Glomerular endothelial cell (primary cell): ENCODE measurements around the gene SPI1. TPM values are rescaled to one million over a fixed set of nuclear protein-coding genes. Genes with fewer than 3 reads are reported as not detected.

Experiments used
- DNase-seq: peaks from one replicate; pipeline ENCODE4 v3.0.0-alpha.2; 2011; ENCODE audit warnings: low read depth, low spot score; ENCODE audit errors: extremely low read depth
- total RNA-seq: library from RNA; depleted of rRNA; stranded (reverse); fragments of >200 nt; gene quantifications from 2 replicates; pipeline ENCODE4 v1.2.3, GENCODE V29; 2015

SPI1 gene
- total RNA-seq, 1 donor from 2014 or later, result not detected

- DNase-seq, result no peak
Measured at GRCh38 chr11:47389577-47390421, 11.5 kb upstream of the SPI1 start.

GRCh38 chr11:47388697-47389576, 10.6 kb upstream of the SPI1 start:
- DNase-seq, result no peak

GRCh38 chr11:47387944-47388696, 9.8 kb upstream of the SPI1 start:
- no peak for DNase-seq

GRCh38 chr11:47384498-47384897, 6.2 kb upstream of the SPI1 start:
- DNase-seq, result no peak

GRCh38 chr11:47383071-47383470, 4.7 kb upstream of the SPI1 start:
- DNase-seq, result no peak

- no peak for DNase-seq
Measured at GRCh38 chr11:47380078-47380477, 1.7 kb upstream of the SPI1 start.

- DNase-seq, result no peak
Measured at GRCh38 chr11:47379317-47379716, 970 bp upstream of the SPI1 start.

GRCh38 chr11:47378836-47379170, 456 bp upstream of the SPI1 start:
- DNase-seq, result no peak

DNA sequence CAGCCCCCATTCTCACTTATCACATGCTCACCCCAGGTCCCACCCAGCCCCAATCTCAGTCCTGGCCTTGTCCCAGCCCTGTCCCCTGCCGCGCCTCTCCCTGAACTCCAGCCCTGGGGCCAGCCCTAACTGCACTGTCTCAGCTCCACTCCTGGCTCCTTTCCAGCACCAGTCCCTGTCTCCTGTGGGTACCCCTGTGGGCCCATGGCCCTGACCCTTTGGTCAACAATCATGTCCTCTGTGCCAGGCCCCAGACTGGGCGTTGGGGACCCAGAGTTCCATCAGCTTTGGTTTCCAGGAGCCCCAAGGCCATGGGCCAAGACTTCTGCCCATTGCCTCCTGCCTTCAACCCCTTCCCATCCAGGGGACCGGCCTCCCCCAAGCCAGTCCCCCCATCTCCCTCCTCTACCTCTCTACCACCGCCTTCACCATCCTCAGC, 757 bp downstream of the SPI1 start:
- DNase-seq, result no peak

DNA sequence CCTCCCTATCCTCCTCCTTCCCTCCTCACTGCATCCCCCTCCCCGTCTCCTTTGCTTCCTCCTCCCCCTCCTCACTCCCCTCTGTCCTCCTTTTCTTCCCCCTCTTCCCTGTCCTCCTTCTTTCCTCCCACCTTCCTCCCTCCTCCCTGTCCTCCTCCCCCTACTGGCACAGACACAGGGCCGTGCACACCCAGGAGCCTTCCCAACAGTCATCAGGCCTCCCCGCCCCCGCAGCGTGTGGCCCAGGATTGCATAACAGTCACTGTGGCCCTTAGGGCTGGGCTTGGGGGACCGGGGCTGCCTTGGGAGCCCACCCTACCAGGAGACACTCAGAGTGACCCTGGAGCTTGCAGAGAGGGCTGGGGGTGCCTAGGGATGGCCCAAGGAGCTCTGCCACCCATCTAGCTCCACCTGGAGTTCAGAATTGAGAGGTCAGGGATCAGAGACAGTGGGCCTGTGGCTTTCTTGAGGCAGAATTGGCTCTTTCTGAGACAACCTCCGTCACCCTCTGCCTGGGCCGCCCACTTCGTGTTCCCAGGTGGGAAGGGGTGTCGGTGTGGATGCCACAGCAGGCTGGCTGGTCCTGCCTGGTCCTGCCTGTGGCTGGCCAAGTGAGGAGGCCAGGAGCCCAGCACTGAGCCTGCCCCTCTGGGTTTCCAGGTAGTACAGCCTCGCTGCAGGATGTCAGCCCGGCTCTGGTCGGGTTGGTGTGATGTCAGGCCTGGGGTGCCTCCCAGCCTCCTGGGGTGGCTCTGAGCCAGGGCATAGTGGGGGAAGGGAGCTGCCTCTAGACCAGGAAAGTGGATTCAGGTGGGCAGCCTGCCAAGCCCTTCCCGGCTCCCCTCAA, 1.6 kb downstream of the SPI1 start:
- no peak for DNase-seq

DNA sequence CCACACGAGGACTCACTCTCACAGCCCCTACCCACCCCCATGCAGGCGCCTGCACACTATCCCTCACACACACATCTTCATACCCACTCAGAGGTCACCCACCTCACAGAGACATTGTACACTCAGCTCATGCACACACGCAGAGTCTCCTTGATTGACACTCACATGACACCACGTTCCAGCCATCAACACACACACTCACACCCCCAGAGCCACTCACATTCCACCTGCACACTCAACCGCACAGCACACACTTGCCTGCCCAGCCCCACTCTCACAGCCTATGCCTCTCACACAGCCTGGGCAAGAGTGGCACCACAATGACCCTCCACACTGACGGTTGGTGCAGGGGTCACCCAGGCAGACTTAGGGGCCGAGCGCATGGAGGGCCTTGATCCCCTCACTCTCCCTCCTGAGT, 2.2 kb downstream of the SPI1 start:
- DNase-seq, result no peak

DNA sequence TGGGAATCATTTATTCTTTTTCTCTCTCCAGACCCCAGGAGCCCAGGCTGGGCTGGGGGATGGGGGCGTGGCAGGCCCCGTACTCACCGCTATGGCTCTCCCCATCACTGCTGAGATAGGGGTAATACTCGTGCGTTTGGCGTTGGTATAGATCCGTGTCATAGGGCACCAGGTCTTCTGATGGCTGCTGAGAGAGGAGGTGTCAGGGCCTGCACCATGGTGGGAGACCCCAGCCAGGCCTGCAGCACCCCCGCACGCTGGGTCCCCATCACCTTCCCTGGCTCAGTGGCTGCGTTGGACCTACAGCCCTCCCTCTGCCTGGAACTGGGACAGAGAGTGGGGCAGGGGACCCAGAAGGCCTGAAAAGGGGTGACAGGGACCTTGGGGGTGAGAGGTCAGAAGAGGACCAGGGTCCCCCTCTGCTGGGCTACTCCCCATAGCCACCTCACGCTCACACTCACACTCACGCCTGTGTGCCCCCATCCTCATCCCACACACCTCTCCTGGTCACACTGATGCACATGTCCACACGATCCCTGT, 2.7 kb downstream of the SPI1 start:
- no peak for DNase-seq

GRCh38 chr11:47375020-47375419, 3.3 kb downstream of the SPI1 start:
- DNase-seq, result no peak

GRCh38 chr11:47374720-47375019, 3.7 kb downstream of the SPI1 start:
- DNase-seq, result no peak

- peak; percentile 23 for DNase-seq
Measured at GRCh38 chr11:47373876-47374719, 4.2 kb downstream of the SPI1 start.

- DNase-seq, result no peak
Measured at GRCh38 chr11:47372422-47372821, 5.9 kb downstream of the SPI1 start.

- no peak for DNase-seq
Measured at GRCh38 chr11:47369676-47370075, 8.7 kb downstream of the SPI1 start.

GRCh38 chr11:47366020-47366490, 12.3 kb downstream of the SPI1 start:
- no peak for DNase-seq

DNA sequence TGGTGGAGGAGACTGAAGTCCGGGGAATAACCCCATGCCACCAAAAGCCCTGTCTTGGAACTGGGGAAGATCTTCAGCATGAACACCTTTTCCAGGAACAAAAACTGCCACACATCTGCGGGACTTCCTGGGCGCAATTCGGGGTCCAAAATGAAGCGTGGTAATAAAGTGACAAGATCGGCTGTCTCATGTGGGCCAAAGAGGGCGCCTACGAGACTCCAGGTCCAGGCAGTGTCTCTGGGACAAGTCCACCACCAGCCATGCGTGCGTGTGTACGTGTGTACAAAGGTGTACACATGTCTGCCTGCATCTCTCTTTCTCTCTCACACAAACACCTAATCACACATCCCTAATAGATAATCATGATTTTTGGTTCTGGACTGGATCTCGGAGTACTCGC, 16.9 kb downstream of the SPI1 start:
- DNase-seq, result no peak
